K562 (cell line): ENCODE measurements around the gene MED15. TPM values are rescaled to one million over a fixed set of nuclear protein-coding genes. Genes with fewer than 3 reads are reported as not detected.
A peak's percentile ranks its signal among the peaks of the same experiment; 100 is the strongest.

ENCODE experiments used
- ATAC-seq: fragments of 200-7000 bp; cut with Tn5 transposase; 3 replicates; pipeline ENCODE4 v1.9.1; 2020; ENCODE audit warnings: moderate library complexity
- BruUV-seq: library from RNA; stranded (reverse); fragments of 400-500 nt; replicated peaks from 2 replicates; lab custom pipeline; 2021; lab: Mats Ljungman, UMichigan
- CTCF ChIA-PET: fragments of 300-600 bp; formaldehyde crosslinking; extraction: SDS; loops from one replicate; lab custom pipeline; 2021; ENCODE audit warnings: low intra/inter-chr PET ratio; lab: Yijun Ruan, JAX
- POLR2A ChIA-PET: fragments of 300-600, 350-650 bp; sonication (Branson Sonifier 250); formaldehyde crosslinking; extraction: SDS; loops from one replicate; lab custom pipeline; 2021; ENCODE audit warnings: antibody characterized with exemption, inconsistent platforms; lab: Yijun Ruan, JAX
- DNase-seq, 4 experiments: peaks; one replicate each; pipeline versions ENCODE4 v3.0.0 to v3.0.0-alpha.2; 2011 to 2018; ENCODE audit warnings: low spot score in 3 of 4, mixed read lengths in 3 of 4; ENCODE audit errors: extremely low read depth in 1 of 4
- FAIRE-seq: peaks from 2 replicates; lab custom pipeline; 2011; peaks lifted over from hg19 to GRCh38; lab: Jason Lieb, UNC
- H2AFZ ChIP-seq: 2 replicates; pipeline ENCODE4 v1.6.0; 2011; ENCODE audit warnings: low read depth, low read length, control low read depth, inconsistent platforms
- H3K27ac ChIP-seq: fragments of 200-600 bp; 3 replicates; pipeline ENCODE4 v1.8.0; 2011; ENCODE audit warnings: low read depth, mild to moderate bottlenecking, control low read depth, inconsistent platforms, low read length, moderate library complexity, mixed read lengths; ENCODE audit errors: extremely low read depth
- H3K27me3 ChIP-seq, 2 experiments: fragments of 300-600 bp in 1 of 2; 2 replicates in 1 of 2; 3 replicates in 1 of 2; pipeline versions ENCODE4 v1.6.0 to v1.8.0; 2011; ENCODE audit warnings: inconsistent platforms in 2 of 2, low read length in 2 of 2, mild to moderate bottlenecking in 1 of 2, mixed read lengths in 1 of 2, moderate library complexity in 1 of 2; ENCODE audit not compliant: control insufficient read depth in 2 of 2, insufficient read depth in 2 of 2
- H3K36me3 ChIP-seq: fragments of 300-600 bp; 3 replicates; pipeline ENCODE4 v1.8.0; 2011; ENCODE audit warnings: mild to moderate bottlenecking, low read length, inconsistent platforms; ENCODE audit not compliant: control insufficient read depth, insufficient read depth
- H3K4me1 ChIP-seq, 2 experiments: fragments of 200-600 bp in 1 of 2; replicated peaks in 1 of 2; 2 replicates in 1 of 2; 3 replicates in 1 of 2; pipeline versions ENCODE4 v1.5.1 to v1.8.0; 2011; ENCODE audit warnings: inconsistent platforms in 2 of 2, low read length in 2 of 2, mild to moderate bottlenecking in 1 of 2, mixed read lengths in 1 of 2, moderate library complexity in 1 of 2; ENCODE audit not compliant: control insufficient read depth in 2 of 2, insufficient read depth in 2 of 2
- H3K4me2 ChIP-seq: 2 replicates; pipeline ENCODE4 v1.6.1; 2011; ENCODE audit warnings: low read length, control low read depth, inconsistent platforms, mixed read lengths; ENCODE audit not compliant: insufficient read depth
- H3K4me3 ChIP-seq: fragments of 200-600 bp; sonication (generic), shearing (Covaris generic); 2 replicates; pipeline ENCODE4 v1.5.1; 2016; ENCODE audit warnings: control low read depth, inconsistent platforms
- H3K79me2 ChIP-seq: fragments of 200-600 bp; 3 replicates; pipeline ENCODE4 v1.8.0; 2011; ENCODE audit warnings: low read length, inconsistent platforms; ENCODE audit not compliant: control insufficient read depth, insufficient read depth
- H3K9ac ChIP-seq, 2 experiments: 2 replicates each; pipeline versions ENCODE4 v1.6.0 to v1.6.1; 2011; ENCODE audit warnings: low read depth in 2 of 2, low read length in 2 of 2, control low read depth in 1 of 2, inconsistent platforms in 1 of 2, mild to moderate bottlenecking in 1 of 2, mixed read lengths in 1 of 2; ENCODE audit not compliant: insufficient read depth in 1 of 2
- H3K9me1 ChIP-seq: one replicate; pipeline ENCODE4 v1.6.0; 2011; ENCODE audit warnings: inconsistent platforms, mild to moderate bottlenecking, low read length, moderate library complexity; ENCODE audit not compliant: control insufficient read depth, insufficient read depth
- H3K9me3 ChIP-seq: replicated peaks from 2 replicates; pipeline ENCODE4 v1.5.1; 2011; ENCODE audit warnings: low read depth, low read length, inconsistent platforms; ENCODE audit not compliant: control insufficient read depth, insufficient read depth
- H4K20me1 ChIP-seq: replicated peaks from 2 replicates; pipeline ENCODE4 v1.6.1; 2011; ENCODE audit warnings: low read length, inconsistent platforms, mixed read lengths; ENCODE audit not compliant: control insufficient read depth, insufficient read depth
- ATF3 ChIP-seq, 2 experiments: fragments of 450-650 bp in 1 of 2; sonication (generic) in 1 of 2; formaldehyde crosslinking in 1 of 2; IDR thresholded peaks in 1 of 2; conservative IDR thresholded peaks in 1 of 2; 2 replicates each; pipeline versions ENCODE4 v1.6.1 to v1.8.1; 2016 to 2023; ENCODE audit warnings: mild to moderate bottlenecking in 2 of 2, moderate library complexity in 2 of 2, inconsistent platforms in 1 of 2, missing genetic modification reagents in 1 of 2
- CSDE1 ChIP-seq, 2 experiments: fragments of 450-650 bp; IDR thresholded peaks; 2 replicates each; pipeline ENCODE4 v1.6.1; 2016; ENCODE audit warnings: mild to moderate bottlenecking in 1 of 2
- E2F3 ChIP-seq: fragments of 250-450 bp; sonication (Bioruptor Pico); IDR thresholded peaks from 2 replicates; pipeline ENCODE4 v1.4.0; 2020; ENCODE audit warnings: mild to moderate bottlenecking
- HMGXB4 ChIP-seq: sonication (generic); formaldehyde crosslinking; IDR thresholded peaks from 2 replicates; pipeline ENCODE4 v1.8.1; 2023; ENCODE audit warnings: mild to moderate bottlenecking, missing genetic modification reagents
- KDM2B ChIP-seq: fragments of 250-450 bp; sonication (Bioruptor Pico); IDR thresholded peaks from 2 replicates; pipeline ENCODE4 v1.8.0; 2021; ENCODE audit warnings: mild to moderate bottlenecking, moderate library complexity
- NFIX ChIP-seq: fragments of 250-450 bp; sonication (Bioruptor Pico); IDR thresholded peaks from 2 replicates; pipeline ENCODE4 v1.4.0; 2020; ENCODE audit warnings: low read depth, mild to moderate bottlenecking, moderate library complexity
- POLR3A ChIP-seq: IDR thresholded peaks from 2 replicates; pipeline ENCODE4 v1.6.1; 2011; ENCODE audit warnings: borderline replicate concordance, mild to moderate bottlenecking, moderate library complexity; ENCODE audit not compliant: insufficient read length, insufficient read depth; ENCODE audit errors: extremely low read depth
- PREB ChIP-seq: sonication (generic); formaldehyde crosslinking; IDR thresholded peaks from 2 replicates; pipeline ENCODE4 v1.8.1; 2023; ENCODE audit warnings: mild to moderate bottlenecking, missing genetic modification reagents
- RBM34 ChIP-seq: fragments of 200-400 bp; formaldehyde crosslinking; IDR thresholded peaks from 2 replicates; pipeline ENCODE4 v1.6.1; 2018; ENCODE audit warnings: low read length, borderline replicate concordance; ENCODE audit not compliant: insufficient read depth
- SFPQ ChIP-seq: fragments of 200-400 bp; formaldehyde crosslinking; IDR thresholded peaks from 2 replicates; pipeline ENCODE4 v1.6.1; 2017; ENCODE audit warnings: mild to moderate bottlenecking, low read depth, low read length, moderate library complexity
- TRIM28 ChIP-seq: fragments of 450-650 bp; IDR thresholded peaks from 2 replicates; pipeline ENCODE4 v1.6.1; 2017
- XRCC3 ChIP-seq: fragments of 450-650 bp; IDR thresholded peaks from 2 replicates; pipeline ENCODE4 v1.6.1; 2017; ENCODE audit warnings: mild to moderate bottlenecking, moderate library complexity
- ZNF232 ChIP-seq: sonication (generic); formaldehyde crosslinking; IDR thresholded peaks from 2 replicates; pipeline ENCODE4 v1.8.0; 2022; ENCODE audit warnings: mild to moderate bottlenecking, missing genetic modification reagents
- ZNF354B ChIP-seq: fragments of 250-450 bp; sonication (Bioruptor Pico); IDR thresholded peaks from 2 replicates; pipeline ENCODE4 v1.4.0; 2020
- WGBS: fragments of 100-300 bp; shearing (Covaris generic); methylation state at CpG from one replicate; pipeline ENCODE4 v1.1.6; 2016; ENCODE audit warnings: low coverage, mixed read lengths; ENCODE audit not compliant: insufficient coverage; ENCODE audit errors: missing lambda C conversion rate; 5-methylcytosine and 5-hydroxymethylcytosine counted together
- in situ Hi-C: fragments of 300-500 bp; cut with MboI; formaldehyde crosslinking; loops from 4 replicates; pipeline ENCODE4 v1.15.0; 2018; ENCODE audit warnings: inconsistent platforms, mixed read lengths
- intact Hi-C: fragments of 100-400 bp; cut with micrococcal nuclease; formaldehyde crosslinking; loops from 2 replicates; pipeline ENCODE4 v1.14.2; 2022
- polyA plus RNA-seq, 8 experiments: library from polyadenylated mRNA; depleted of rRNA in 4 of 8; stranded (reverse) in 5 of 8; unstranded in 3 of 8; fragments of >200 nt; fragmentation: Nextera tagmentation in 2 of 8; fragmentation: Illumina TruSeq in 1 of 8; extraction: Ambion mirVana in 2 of 8; extraction: Trizol in 1 of 8; gene quantifications; 2 replicates each; pipeline versions ENCODE4 v1.2.1 to v1.2.3, GENCODE V29; 2011 to 2014; ENCODE audit warnings: inconsistent platforms in 1 of 8, missing spikeins in 1 of 8
- total RNA-seq, 7 experiments: library from RNA; depleted of rRNA in 6 of 7; stranded (reverse); fragments of >200 nt in 6 of 7; fragmentation: Illumina TruSeq in 2 of 7; extraction: Trizol in 2 of 7; gene quantifications; 2 replicates each; pipeline versions ENCODE4 v1.2.1 to v1.2.3, GENCODE V29; 2011 to 2021; ENCODE audit warnings: low replicate concordance in 1 of 7

The MED15 gene
- total and polyA plus RNA-seq, 9 of the 15 experiments (the other 6 are each of a cell fraction or from before 2014, with no cell fraction given) = 4.0 to 271 (median 60.1) TPM

GRCh38 chr22:20577045-20577444, 69.6 kb downstream of the MED15 start (continued):
- TF ChIP-seq HMGXB4 (0 out of 2 replicates have a peak, but pooled peaks have one; percentile 46), PREB (CRISPR knock-in tag) (no peak), XRCC3 (no peak)

- ChIA-PET POLR2A (interaction anchor here (0.7 to 68.9 kb wide), 8 partner anchors 7 to 691 kb away, joined by 3 to 1693 read pairs (median 4); partner anchors contain the start of gene MED15), CTCF (interaction anchor here (1.5 to 2.0 kb wide), 3 partner anchors 10 to 160 kb away, joined by 6 to 13 read pairs (median 11); no protein-coding TSS in a partner anchor)
- intact Hi-C loops = no loop called here
- FAIRE-seq (peak; percentile 67), DNase-seq (peak in 2 of 4 experiments; percentile 76 to 79), ATAC-seq (peak; percentile 84)
- peaks cover 22% of the 10 kb centered on the region for H3K9me1 ChIP-seq
- H3K27me3 ChIP-seq = no peaks in the 10 kb centered on the region
- no peak overlapping the region for H3K4me3 ChIP-seq
- H2AFZ ChIP-seq = no peak overlapping the region
- no peak overlapping the region for H3K4me2 ChIP-seq
- H3K9me3 ChIP-seq = no peaks in the 10 kb centered on the region
- H3K9ac ChIP-seq = no peak overlapping the region
- BruUV-seq = TSS peak; percentile 4
- in situ Hi-C loops = no loop called here
- H4K20me1 ChIP-seq = peaks cover 59% of the 10 kb centered on the region
- no peak overlapping the region; the same call in 2 of the 3 replicates for H3K27ac ChIP-seq
- H3K36me3 ChIP-seq = peaks cover 98% of the 10 kb centered on the region
- no peaks in the 10 kb centered on the region for H3K79me2 ChIP-seq
- WGBS = 65% methylated on average over 8 of the region's 8 CpGs
- peaks cover 10 to 45% of the 10 kb centered on the region in 2 experiments for H3K4me1 ChIP-seq
- TF ChIP-seq ZNF354B (CRISPR knock-in tag) = no peak
- TF ChIP-seq NFIX = no peak
- TF ChIP-seq TRIM28 = no peak
- TF ChIP-seq POLR3A = no peak
- no peak for TF ChIP-seq RBM34
- no peak for TF ChIP-seq ATF3 (IDR thresholded peaks at IDR 0.05)
- TF ChIP-seq ATF3 (CRISPR knock-in tag; conservative IDR thresholded peaks at IDR 0.05) = no peak
- TF ChIP-seq CSDE1 (IDR thresholded peaks at IDR 0.05) = no peak
- TF ChIP-seq KDM2B = no peak
- TF ChIP-seq ZNF232 = no peak
- TF ChIP-seq SFPQ = no peak
- TF ChIP-seq E2F3 (CRISPR knock-in tag) = no peak
These were observed 70.2 kb downstream of the MED15 start for GRCh38 chr22:20577549-20577975.
